GM19239 (cell line): ENCODE measurements around the gene SLC30A3.
A peak's percentile ranks its signal among the peaks of the same experiment; 100 is the strongest.

Experiments
- DNase-seq: peaks from one replicate; pipeline ENCODE4 v3.0.0; 2011; ENCODE audit warnings: low spot score; ENCODE audit not compliant: insufficient read length
- FAIRE-seq: peaks from 2 replicates; lab custom pipeline; 2011; peaks lifted over from hg19 to GRCh38; lab: Jason Lieb, UNC

SLC30A3 gene

DNA sequence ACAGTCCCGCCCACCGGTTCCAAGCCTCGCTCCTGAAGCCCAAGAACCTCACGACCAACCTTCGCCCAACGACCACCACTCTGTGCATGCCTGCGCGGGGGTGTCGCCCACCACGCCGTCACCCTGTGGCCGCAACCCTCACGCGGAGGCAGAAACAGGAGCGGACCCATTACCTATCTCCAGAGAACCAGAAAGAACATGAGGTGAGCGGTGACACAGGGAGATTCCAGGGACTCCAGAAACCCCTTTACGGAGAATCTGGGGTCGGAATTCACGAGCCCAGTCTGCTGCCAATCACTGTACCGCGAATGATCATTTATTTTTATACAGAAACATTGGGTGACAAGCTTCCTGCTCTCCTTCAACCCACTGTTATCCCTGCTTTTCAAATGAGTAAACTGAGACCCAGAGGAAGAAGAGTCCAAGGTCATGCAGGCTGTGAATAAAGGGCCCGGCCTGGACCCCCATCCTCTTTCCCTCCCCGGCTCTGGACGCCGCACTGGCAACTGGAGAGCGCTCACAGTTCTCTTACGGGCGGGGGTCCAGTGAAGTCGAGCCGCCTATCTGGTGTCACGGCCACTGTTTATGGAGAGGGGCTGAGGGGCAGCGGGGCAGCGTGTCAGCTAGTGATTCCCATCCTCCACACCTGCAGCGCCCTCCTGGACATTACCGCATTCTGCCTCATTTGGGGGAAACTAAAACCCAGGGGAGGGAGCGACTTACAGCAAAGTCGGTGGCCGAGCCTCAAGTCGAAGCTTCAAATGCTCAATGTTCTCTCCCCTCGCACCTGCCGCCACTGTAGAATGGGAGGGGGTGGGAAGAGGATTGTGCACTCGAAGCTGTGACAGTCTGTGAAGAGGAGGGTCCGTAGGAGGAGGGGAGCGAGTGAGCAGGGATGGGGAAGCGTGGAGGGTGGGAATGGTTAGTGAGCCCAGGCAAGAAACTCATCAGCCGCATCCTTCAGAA, 723 bp upstream of the SLC30A3 start:
- FAIRE-seq, result no peak
- no peak for DNase-seq

DNA sequence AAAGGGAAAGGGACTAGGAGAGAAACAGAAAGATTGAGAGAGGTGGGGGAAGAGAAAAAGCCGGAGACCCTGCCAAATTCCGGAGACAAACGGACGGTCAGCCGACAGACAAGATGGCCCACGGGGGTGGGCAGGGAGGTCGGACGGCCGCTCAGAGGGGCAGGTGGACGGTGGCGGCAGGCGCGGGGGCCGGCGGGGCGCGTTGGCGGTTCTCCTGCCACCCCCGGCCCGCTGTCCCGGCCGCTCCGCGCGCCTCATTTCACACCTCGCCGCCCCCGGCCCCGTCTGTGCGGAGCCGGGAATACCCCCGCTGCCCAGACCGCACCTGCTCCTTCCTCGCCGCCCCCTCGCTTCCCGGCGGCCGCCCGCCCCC, 935 bp downstream of the SLC30A3 start:
- FAIRE-seq, result no peak

DNA sequence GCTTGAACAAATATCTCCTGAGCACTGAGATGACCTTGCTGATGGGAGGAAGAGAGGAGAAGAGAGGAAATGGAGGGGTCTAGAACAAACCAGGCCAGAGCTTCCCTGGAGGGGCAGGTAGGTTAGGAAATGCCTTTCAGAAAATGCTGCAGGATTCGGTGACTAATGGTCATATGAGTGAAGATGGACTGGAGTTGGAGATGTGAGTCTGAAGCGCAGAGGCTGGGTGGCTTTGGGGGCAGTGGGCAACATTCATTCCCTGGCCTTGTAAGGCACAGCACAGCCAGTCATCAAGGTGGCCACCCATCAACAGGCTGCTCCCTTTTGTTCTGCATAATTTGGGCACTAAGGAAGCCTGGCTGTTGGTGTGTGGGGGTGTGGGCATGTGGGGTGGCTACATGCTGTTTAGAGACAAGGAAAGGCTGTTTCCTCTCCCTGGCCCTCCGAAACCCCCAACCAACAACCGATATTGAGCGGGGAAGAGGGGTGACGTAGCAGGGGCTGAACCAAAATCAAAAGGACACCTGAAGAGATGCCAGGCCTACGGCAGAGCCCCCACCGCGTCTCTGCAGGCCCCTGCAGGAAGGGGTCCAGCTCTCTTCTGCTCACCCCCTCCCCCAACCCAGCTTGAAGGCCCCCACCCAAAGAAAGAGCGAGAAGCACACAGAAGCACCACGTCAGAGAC, 1.5 kb downstream of the SLC30A3 start:
- no peak for FAIRE-seq
- DNase-seq, result no peak

More for the DNA sequence above, 935 bp downstream of the SLC30A3 start:
- no peak for DNase-seq

DNA sequence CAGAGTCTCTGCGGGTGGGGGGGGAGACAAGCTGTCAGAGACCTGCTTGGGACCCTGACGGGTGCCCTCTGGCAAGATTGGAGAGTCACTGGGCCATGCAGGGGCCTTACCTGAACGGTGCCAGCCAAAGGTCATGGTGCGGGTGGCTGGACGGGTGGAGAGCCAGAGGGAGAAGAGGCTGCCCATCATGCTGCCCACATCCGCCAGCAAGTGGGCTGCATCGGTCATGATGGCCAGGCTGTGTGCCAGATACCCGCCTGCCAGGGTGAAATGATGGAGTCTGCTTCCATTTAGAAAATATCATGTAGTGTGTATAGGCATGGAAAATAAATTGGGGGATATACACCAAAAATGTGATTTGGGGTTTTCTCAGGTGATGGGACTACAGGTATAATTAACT, 4.8 kb downstream of the SLC30A3 start:
- FAIRE-seq (no peak), DNase-seq (no peak)

DNA sequence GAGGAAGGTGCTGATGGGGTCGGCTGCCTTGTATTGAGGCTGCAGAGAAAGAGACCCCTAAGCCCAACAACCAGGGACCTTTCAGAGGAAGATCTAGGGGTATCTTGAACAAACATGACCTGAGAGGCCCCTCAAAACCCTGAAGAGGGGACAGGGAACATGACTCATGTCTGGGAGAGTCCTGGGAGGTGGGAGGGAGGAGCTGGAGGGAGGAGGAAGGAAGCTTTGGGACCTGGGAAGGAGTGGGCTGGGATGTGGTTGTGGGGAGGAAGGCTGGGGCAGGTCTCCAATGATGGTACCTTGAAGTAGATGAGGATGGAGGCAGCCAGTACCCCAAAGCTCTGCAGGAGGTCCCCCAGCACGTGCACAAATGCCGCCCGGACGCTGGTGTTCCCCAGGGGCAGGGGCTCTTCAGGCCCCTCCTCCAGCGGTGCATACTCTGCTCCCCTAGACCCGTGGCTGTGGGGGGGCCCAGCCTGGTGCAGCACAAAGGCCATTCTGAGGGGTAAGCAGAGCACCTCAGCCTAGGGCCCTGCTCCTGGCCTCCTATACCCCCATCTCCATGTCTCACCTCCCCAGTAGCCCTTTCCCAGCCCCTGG, 5.9 kb downstream of the SLC30A3 start:
- DNase-seq (no peak), FAIRE-seq (no peak)

DNA sequence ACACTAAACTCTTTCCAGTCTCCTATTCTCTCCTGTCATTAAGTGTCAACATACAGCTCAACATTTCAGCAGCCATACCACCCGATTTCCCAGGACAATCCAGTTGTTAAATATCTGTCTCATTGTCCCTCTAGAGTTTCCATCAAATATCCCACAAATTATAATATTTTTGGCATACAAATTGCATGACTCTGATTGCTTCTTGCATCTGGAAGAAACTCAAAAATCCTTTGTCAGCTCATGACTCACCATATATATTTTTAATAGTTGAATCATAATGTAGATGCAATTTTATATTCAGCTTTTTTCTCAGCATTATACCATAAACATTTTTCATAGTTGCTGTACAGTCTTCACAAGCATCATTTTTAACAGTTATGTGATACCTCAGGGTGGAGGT, 7.2 kb downstream of the SLC30A3 start:
- FAIRE-seq (no peak), DNase-seq (no peak)

DNA sequence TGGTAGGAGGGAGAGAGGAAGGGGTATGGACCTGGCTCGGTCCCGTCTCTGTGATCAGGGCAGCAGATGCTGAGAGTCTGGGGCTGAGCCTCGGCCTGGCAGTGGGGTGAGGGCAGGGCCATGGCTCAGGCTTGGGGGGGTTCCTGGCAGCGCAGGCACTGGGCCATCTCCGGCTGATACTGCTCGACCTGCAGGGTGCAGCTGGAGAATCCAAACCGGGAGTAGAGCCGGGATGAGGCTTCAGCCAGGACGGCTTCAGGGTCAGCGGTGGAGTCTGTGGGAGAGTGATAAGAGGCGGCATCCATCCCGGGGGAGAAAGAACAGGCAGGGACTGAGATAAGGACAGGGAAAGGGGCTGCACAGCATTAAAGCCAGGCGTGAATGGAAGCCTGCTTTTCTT, 7.7 kb downstream of the SLC30A3 start:
- DNase-seq (no peak), FAIRE-seq (no peak)

DNA sequence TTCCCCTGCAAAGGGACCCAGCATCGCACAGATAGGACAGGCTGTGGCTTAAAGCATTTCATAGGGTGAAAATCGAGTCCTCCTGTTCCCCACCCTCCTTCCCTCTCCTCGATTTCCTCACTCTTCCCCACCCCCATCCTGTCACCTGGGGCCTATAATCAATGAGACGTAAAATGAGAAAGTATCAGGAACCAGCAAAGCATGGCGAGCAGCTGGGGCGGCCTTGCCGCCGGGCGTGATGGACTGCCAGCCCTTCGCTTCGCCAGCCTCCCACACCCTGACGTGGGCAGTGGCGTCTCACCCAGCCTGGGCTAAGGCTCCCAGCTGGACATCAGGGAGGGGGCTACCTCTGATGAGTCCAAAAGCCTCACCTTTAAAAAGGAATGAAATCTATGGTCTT, 11.1 kb downstream of the SLC30A3 start:
- FAIRE-seq, result no peak
- DNase-seq, result no peak

DNA sequence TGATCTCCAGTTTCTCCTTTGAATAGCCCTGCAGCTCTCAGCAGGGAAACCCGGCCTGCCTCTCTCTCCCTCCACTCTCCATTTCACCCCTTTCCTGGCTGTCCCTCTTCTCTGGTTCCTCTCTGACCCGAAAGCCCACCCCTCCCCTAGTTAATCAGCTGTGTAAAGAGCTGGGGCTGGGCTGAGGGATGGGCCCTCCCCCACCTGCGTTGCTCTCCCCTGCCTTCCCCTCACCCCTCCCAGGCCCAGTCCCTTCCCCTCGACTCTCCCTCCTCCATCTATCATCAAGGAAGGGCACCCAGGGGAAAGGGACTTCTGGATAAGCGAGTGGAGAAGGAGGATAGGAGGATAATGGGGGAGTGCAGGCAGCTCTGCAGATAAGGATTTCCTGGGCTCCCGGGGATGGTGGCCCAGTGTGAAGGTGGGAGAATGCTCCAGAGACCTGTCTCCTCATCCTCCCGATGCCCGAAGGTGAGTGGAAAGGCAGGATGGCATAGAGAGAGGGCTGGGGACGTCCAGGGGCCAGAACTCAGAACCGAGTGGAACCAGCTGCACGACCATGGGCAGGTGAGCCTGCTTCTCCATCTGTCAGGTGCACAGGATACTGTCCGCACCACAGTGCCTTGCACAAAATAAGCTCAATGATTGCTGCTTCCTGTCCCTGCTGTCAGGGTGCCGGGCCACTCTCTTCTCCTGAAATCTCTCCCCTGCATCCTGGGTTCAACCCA, 12.0 kb downstream of the SLC30A3 start:
- no peak for FAIRE-seq
- no peak for DNase-seq

DNA sequence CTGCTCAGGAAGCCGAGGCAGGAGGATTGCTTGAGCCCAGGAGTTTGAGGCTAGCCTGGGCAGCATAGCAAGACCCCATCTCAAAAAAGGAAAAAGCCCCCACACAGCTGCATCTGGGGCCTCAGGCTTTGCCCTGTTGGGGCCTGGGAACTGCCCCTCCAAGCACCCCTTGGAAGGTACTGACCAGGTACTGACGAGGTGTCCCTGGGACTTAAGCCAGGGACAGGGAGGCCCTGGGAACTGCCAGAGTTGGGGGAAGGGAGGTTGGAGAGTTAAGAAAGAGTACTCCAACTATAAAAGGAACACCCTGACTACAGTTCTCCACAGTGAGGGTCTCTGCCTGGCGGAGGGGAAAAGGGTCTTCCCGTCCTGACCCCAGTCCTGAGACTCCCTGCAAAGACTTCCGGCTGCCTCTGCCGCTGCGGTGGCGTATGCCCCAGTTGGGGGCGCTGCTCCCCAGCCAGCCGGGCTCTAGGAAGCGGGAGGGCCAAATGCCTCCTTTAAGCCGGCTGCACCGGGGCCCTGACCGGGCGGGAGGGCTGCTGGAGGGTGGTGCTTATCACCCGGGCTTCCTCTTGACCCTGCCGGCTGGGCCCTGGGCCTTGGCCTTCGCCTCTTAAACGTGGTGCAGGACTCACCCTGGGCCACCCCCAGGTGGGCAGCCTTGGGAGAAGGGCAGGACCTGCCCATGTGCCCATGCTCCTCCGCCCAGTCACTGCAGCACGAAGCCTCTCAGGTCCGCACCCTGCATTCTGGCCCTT, 12.8 kb downstream of the SLC30A3 start:
- peak; percentile 62 for DNase-seq
- no peak for FAIRE-seq

DNA sequence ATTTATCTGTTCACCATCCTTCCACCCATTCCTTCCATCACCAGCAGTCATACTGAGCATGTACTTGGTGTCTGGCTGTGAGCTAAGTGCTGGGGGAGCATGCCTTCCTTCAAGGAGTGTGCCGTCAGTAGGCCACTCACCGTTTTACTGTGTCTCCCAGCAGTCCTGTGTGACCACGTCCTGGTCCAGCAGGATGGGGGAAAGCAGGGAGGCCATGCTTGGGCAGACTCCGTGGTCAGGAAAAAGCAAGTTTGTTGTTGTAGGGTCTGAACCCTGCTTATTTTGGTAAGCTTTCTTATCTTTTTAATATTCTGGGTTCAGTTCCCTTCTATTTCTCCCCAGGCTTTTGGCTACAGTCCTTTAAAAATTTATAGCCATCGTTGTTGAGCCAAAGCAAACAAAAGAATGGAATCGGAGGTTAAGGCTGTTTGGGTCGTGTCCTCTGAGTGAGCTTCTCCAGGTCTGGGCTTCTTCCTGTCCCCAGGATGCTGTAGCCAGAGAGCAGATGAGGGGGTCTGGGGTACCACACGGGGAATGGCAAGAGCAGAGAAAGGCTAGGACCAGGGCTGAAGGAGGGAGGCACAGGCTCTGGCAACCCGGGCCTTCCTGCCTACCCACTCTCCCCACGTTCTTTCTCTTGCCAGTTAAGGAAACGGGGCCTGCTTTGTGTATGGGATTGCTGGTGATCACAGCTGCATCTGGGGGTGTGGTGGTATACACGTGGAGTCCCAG, 13.5 kb downstream of the SLC30A3 start:
- FAIRE-seq, result no peak

DNA sequence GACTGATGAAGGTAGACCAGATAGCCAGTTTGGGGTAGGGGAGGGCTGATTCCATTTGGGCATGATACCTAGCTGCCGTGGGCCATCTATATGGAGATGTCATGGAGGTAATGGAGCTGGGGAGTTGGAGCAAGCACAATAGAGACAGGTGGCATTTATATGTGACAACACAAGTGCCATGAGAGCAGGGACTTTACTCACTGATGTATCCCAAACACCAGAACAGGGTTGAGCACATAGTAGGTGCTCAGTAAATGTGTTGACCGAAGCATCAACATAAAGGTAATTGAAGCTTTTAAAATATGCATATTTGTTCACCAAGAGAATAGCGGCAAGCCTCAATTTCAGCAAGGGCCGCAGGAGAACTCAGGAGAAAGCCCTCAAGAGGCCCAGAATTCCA, 15.0 kb downstream of the SLC30A3 start:
- no peak for FAIRE-seq

More for the DNA sequence above, 13.5 kb downstream of the SLC30A3 start:
- no peak for DNase-seq

DNA sequence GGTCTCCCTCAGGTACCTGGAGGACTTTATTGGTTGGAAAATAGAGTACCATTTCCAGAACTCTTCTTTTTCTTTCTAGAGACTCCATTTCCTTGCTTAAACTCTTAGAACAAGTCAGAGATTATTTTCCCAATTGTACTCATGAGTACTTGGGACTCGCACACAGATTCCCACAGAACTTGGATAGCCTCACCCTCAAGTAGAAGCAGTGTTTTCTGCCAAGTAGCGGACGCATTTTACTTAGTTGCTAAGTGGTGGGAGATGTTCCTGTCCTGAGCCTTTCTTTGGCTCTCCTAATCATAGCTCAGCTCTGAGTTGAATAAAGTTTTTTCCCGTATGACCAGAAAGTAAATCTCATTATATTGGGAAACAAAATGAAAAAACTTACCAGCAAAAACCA, 17.2 kb downstream of the SLC30A3 start:
- DNase-seq, result no peak
- no peak for FAIRE-seq

More for the DNA sequence above, 15.0 kb downstream of the SLC30A3 start:
- DNase-seq, result no peak

DNA sequence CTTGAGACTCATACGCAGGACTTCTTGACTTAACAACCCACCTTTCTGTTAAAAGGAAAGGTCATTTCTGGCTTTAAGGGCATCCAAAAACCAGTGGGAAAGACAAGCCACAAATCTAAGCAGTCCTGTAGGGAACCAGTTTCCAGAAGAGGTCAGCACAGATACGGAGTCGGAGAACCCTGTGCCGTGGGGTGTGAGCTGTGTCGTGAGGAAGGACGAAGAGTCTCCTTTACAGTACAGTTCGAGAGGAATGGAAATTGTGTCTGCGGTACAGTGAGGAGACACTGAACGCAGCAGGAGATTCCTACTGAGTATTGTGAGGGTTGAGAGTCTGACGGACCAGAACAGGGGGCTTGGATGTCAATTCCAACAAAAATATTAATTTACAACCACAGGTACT, 17.7 kb downstream of the SLC30A3 start:
- DNase-seq (no peak), FAIRE-seq (no peak)

DNA sequence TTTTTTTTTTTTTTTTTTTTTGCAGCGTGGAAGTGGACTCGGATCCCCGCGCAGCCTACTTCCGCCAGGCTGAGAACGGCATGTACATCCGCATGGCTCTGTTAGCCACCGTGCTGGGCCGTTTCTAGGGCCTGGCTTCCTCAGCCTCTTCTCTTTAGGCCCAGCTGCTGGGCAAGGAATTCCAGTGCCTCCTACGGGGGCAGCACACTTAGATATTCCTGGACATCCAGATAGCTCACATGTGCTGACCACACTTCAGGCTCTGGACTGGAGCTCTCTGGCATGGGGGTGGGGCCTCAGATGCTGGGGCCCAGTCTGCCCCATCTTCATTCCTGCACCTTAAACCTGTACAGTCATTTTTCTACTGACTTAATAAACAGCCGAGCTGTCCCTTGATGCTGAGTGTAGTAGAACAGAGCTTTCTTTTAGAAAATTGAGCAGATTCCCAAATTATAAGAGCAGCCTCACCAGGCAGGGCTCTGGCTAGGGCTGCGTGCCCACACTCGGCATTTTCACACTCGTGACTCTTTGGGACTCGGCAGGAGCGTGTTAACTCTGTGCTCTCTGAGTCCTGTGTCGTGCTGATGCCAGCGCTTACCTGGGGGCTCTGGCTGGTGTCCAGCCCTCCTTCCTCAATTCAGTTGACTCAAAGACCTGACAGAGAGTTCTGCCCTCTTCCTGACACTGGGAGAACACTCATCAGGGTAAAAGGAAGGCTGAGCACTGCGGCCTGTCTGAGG, 19.3 kb downstream of the SLC30A3 start:
- FAIRE-seq (no peak), DNase-seq (no peak)

DNA sequence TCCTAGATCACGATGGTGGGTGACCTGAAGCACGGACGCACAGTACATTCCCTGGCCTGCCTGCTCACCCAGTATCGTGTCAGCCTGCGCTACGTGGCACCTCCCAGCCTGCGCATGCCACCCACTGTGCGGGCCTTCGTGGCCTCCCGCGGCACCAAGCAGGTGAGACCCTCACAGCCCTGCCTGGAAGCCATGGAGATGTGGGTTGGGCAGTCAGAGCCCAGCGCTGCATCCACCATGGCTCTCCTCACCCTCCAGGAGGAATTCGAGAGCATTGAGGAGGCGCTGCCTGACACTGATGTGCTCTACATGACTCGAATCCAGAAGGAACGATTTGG, 20.3 kb downstream of the SLC30A3 start:
- no peak for DNase-seq
- FAIRE-seq, result no peak

DNA sequence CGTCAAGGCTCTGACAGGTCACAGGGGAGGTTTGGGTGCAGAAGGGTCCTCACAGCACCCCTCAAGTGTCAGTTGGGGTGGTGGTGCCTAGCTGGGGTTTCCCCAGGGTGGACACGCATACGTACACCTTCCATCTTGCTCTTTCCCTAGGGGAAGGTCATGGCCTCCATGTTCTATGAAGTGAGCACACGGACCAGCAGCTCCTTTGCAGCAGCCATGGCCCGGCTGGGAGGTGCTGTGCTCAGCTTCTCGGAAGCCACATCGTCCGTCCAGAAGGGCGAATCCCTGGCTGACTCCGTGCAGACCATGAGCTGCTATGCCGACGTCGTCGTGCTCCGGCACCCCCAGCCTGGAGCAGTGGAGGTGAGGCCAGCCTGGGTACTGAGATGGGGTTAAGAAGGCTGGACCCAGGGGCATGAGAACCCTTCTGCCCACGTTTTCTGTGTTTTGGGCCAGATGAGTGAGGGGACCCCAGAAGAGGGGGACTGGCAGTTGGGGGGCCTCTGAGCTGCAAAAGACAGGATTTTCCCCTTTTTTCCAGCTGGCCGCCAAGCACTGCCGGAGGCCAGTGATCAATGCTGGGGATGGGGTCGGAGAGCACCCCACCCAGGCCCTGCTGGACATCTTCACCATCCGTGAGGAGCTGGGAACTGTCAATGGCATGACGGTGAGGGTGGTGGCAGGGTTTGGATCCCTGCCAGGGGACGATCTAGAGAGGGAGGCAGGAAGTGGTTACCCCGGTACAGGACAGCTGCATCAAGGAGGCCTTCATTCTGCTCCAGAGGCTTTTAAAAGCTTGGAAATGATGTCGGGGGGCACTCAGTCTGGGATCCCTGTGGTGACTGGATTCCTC, 20.9 kb downstream of the SLC30A3 start:
- no peak for FAIRE-seq
- no peak for DNase-seq

DNA sequence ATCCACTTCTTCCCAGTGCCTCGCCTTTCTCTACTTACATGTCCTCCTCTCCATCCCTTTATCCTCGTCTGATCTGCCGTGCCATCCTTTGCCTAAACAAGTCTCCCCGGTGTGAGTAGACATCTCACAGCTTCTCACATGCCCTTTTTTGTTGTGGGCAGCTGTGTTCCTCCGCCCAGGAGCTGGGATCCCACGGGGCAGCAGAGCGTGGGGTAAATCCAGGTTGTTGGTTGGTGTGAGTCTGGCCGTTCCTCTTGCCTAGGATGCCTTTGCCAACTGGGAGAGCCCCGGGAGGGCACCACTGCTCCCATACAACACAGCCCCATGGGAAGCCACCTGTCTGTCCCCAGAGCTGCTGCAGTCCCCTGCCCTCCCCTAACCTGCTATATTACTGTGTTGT, 22.4 kb downstream of the SLC30A3 start:
- DNase-seq (no peak), FAIRE-seq (no peak)
